Measurements from ENCODE around the gene C3orf33. TPM values are rescaled to one million over a fixed set of nuclear protein-coding genes. Genes with fewer than 3 reads are reported as not detected.

C3orf33 gene
- total and polyA plus RNA-seq, 2 of the 13 experiments (the other 11 are each of a cell fraction or from before 2014, with no cell fraction given): 9.2 to 12.6 TPM

DNA sequence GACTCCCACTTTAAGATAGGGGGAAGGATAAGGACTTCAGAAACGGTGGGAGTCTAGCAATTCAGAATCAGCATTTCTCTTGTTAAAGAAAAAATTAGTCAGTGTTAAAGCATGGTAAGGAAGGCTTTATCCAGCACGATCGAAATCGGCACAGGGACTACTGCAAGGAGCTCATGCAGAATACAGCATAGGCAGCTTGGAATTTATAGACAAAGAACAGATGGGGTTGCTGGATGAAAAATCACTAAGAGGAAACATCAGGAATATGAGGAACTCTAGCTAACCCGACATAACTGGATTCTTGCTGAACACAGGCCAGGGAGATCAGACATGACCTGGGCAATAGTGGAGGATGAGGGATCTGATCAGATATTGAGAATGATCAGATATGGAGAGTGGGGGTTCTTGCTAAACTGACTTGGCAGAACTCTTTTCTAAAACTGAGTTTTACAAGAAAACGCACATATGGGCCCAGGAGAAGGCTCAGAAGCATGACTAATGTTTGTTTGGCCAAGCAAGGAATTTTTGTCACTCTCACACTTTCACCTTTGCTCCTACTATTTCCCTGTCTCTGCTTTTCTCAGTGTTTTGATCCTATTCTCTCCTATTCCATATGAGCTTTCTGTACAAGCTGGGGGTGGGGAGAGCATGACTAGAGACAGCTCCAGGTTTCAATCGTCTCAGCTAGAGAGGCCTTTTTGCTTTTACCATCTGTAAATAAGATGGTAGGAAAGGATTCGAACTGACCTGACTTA, 57.3 kb downstream of the C3orf33 start (continued):
- TF ChIP-seq ZFP37 (CRISPR knock-in tag; IDR thresholded peaks at IDR 0.05; ENCODE audit: borderline replicate concordance) (no peak), ZNF678 (CRISPR knock-in tag; IDR thresholded peaks at IDR 0.05) (no peak), ZBTB38 (CRISPR knock-in tag; IDR thresholded peaks at IDR 0.05) (no peak), ZNF253 (CRISPR knock-in tag; IDR thresholded peaks at IDR 0.05; ENCODE audit: borderline replicate concordance) (no peak), DNMT3B (CRISPR knock-in tag; conservative IDR thresholded peaks at IDR 0.05) (no peak), FOXK2 (IDR thresholded peaks at IDR 0.05) (no peak), IRF2 (CRISPR knock-in tag; IDR thresholded peaks at IDR 0.05) (no peak), RFX1 (IDR thresholded peaks at IDR 0.05) (no peak), ZBTB20 (CRISPR knock-in tag; IDR thresholded peaks at IDR 0.05; ENCODE audit: borderline replicate concordance, low read depth) (no peak), MIER3 (CRISPR knock-in tag; IDR thresholded peaks at IDR 0.05; ENCODE audit: borderline replicate concordance) (0 out of 2 replicates have a peak, but pooled peaks have one; percentile 18), ARNTL (CRISPR knock-in tag; IDR thresholded peaks at IDR 0.05) (no peak), ZNF850 (CRISPR knock-in tag; conservative IDR thresholded peaks at IDR 0.05) (no peak), ZNF546 (CRISPR knock-in tag; conservative IDR thresholded peaks at IDR 0.05) (no peak), MAFF (IDR thresholded peaks at IDR 0.05; ENCODE audit: low read depth, low read length) (0 out of 2 replicates have a peak, but pooled peaks have one; percentile 31), ZNF547 (CRISPR knock-in tag; IDR thresholded peaks at IDR 0.05) (no peak), FOXJ3 (CRISPR knock-in tag; IDR thresholded peaks at IDR 0.05; ENCODE audit: borderline replicate concordance) (no peak), ZNF431 (CRISPR knock-in tag; IDR thresholded peaks at IDR 0.05; ENCODE audit: borderline replicate concordance, low read depth) (no peak), ZNF260 (CRISPR knock-in tag; IDR thresholded peaks at IDR 0.05; ENCODE audit: borderline replicate concordance, low read depth) (no peak), ZNF569 (CRISPR knock-in tag; IDR thresholded peaks at IDR 0.05; ENCODE audit: borderline replicate concordance) (no peak)
- TF ChIP-seq, protein P1, sequence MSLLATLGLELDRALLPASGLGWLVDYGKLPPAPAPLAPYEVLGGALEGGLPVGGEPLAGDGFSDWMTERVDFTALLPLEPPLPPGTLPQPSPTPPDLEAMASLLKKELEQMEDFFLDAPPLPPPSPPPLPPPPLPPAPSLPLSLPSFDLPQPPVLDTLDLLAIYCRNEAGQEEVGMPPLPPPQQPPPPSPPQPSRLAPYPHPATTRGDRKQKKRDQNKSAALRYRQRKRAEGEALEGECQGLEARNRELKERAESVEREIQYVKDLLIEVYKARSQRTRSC (CRISPR knock-in tag; IDR thresholded peaks at IDR 0.05; ENCODE audit: low read depth): no peak
- TF ChIP-seq, protein P2, sequence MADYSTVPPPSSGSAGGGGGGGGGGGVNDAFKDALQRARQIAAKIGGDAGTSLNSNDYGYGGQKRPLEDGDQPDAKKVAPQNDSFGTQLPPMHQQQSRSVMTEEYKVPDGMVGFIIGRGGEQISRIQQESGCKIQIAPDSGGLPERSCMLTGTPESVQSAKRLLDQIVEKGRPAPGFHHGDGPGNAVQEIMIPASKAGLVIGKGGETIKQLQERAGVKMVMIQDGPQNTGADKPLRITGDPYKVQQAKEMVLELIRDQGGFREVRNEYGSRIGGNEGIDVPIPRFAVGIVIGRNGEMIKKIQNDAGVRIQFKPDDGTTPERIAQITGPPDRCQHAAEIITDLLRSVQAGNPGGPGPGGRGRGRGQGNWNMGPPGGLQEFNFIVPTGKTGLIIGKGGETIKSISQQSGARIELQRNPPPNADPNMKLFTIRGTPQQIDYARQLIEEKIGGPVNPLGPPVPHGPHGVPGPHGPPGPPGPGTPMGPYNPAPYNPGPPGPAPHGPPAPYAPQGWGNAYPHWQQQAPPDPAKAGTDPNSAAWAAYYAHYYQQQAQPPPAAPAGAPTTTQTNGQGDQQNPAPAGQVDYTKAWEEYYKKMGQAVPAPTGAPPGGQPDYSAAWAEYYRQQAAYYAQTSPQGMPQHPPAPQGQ (CRISPR knock-in tag; IDR thresholded peaks at IDR 0.05; ENCODE audit: borderline replicate concordance): no peak
- TF ChIP-seq, protein P3, sequence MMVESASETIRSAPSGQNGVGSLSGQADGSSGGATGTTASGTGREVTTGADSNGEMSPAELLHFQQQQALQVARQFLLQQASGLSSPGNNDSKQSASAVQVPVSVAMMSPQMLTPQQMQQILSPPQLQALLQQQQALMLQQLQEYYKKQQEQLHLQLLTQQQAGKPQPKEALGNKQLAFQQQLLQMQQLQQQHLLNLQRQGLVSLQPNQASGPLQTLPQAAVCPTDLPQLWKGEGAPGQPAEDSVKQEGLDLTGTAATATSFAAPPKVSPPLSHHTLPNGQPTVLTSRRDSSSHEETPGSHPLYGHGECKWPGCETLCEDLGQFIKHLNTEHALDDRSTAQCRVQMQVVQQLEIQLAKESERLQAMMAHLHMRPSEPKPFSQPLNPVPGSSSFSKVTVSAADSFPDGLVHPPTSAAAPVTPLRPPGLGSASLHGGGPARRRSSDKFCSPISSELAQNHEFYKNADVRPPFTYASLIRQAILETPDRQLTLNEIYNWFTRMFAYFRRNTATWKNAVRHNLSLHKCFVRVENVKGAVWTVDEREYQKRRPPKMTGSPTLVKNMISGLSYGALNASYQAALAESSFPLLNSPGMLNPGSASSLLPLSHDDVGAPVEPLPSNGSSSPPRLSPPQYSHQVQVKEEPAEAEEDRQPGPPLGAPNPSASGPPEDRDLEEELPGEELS (CRISPR knock-in tag; IDR thresholded peaks at IDR 0.05): peak; percentile 13; the same call in 1 of the 2 replicates
- TF ChIP-seq, protein P4, sequence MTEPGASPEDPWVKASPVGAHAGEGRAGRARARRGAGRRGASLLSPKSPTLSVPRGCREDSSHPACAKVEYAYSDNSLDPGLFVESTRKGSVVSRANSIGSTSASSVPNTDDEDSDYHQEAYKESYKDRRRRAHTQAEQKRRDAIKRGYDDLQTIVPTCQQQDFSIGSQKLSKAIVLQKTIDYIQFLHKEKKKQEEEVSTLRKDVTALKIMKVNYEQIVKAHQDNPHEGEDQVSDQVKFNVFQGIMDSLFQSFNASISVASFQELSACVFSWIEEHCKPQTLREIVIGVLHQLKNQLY (CRISPR knock-in tag; IDR thresholded peaks at IDR 0.05): 0 out of 2 replicates have a peak, but pooled peaks have one; percentile 22
- TF ChIP-seq, protein P5, sequence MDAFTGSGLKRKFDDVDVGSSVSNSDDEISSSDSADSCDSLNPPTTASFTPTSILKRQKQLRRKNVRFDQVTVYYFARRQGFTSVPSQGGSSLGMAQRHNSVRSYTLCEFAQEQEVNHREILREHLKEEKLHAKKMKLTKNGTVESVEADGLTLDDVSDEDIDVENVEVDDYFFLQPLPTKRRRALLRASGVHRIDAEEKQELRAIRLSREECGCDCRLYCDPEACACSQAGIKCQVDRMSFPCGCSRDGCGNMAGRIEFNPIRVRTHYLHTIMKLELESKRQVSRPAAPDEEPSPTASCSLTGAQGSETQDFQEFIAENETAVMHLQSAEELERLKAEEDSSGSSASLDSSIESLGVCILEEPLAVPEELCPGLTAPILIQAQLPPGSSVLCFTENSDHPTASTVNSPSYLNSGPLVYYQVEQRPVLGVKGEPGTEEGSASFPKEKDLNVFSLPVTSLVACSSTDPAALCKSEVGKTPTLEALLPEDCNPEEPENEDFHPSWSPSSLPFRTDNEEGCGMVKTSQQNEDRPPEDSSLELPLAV (CRISPR knock-in tag; conservative IDR thresholded peaks at IDR 0.05; ENCODE audit: low read depth): no peak

Data from HepG2 (cell line).